HepG2 (cell line): ENCODE measurements around the gene KCTD21. TPM values are rescaled to one million over a fixed set of nuclear protein-coding genes. Genes with fewer than 3 reads are reported as not detected.

Experiments
- ATAC-seq: fragments of 200-7000 bp; cut with Tn5 transposase; 3 replicates; pipeline ENCODE4 v1.9.1; 2020; ENCODE audit warnings: mild to moderate bottlenecking, moderate library complexity
- BruUV-seq: library from RNA; stranded (reverse); fragments of 400-500 nt; replicated peaks from 2 replicates; lab custom pipeline; 2021; lab: Mats Ljungman, UMichigan
- CTCF ChIA-PET: fragments of 300-600 bp; formaldehyde crosslinking; extraction: SDS; loops from one replicate; lab custom pipeline; 2021; ENCODE audit warnings: low total read pairs, inconsistent platforms, low intra/inter-chr PET ratio; lab: Yijun Ruan, JAX
- POLR2A ChIA-PET: fragments of 350-600 bp; sonication (Branson Sonifier 250); formaldehyde crosslinking; loops from one replicate; lab custom pipeline; 2020; ENCODE audit warnings: antibody characterized with exemption, inconsistent platforms; lab: Yijun Ruan, JAX
- DNase-seq: peaks from one replicate; pipeline ENCODE4 v3.0.0-alpha.2; 2015; ENCODE audit warnings: low spot score
- FAIRE-seq: peaks from 3 replicates; lab custom pipeline; 2011; peaks lifted over from hg19 to GRCh38; lab: Jason Lieb, UNC
- H2AFZ ChIP-seq: one replicate; pipeline ENCODE4 v1.6.1; 2011; ENCODE audit warnings: low read length, inconsistent platforms
- H3K27ac ChIP-seq: fragments of 300-600 bp; 3 replicates; pipeline ENCODE4 v1.8.0; 2011; ENCODE audit warnings: mixed run types, mild to moderate bottlenecking, mixed read lengths, low read length, inconsistent platforms; ENCODE audit not compliant: insufficient read depth; ENCODE audit errors: extremely low read length
- H3K27me3 ChIP-seq, 2 experiments: fragments of 200-600 bp in 1 of 2; 2 replicates in 1 of 2; 3 replicates in 1 of 2; pipeline versions ENCODE4 v1.6.0 to v1.8.0; 2011; ENCODE audit warnings: low read length in 2 of 2, mild to moderate bottlenecking in 2 of 2, moderate library complexity in 2 of 2, inconsistent platforms in 1 of 2; ENCODE audit not compliant: insufficient read depth in 2 of 2, control insufficient read depth in 1 of 2
- H3K36me3 ChIP-seq, 2 experiments: fragments of 200-600 bp in 1 of 2; replicated peaks in 1 of 2; 2 replicates in 1 of 2; 3 replicates in 1 of 2; pipeline versions ENCODE4 v1.5.1 to v1.8.0; 2011; ENCODE audit warnings: low read length in 2 of 2, inconsistent platforms in 1 of 2; ENCODE audit not compliant: insufficient read depth in 2 of 2, control insufficient read depth in 1 of 2
- H3K4me1 ChIP-seq: 2 replicates; pipeline ENCODE4 v1.5.1; 2012; ENCODE audit warnings: low read length, inconsistent platforms; ENCODE audit not compliant: insufficient read depth
- H3K4me2 ChIP-seq: 2 replicates; pipeline ENCODE4 v1.6.0; 2011; ENCODE audit warnings: low read depth, low read length, inconsistent platforms
- H3K4me3 ChIP-seq, 3 experiments: fragments of 200-600 bp in 1 of 3; sonication (generic), shearing (Covaris generic) in 1 of 3; replicated peaks in 1 of 3; 2 replicates each; pipeline ENCODE4 v1.5.1; 2011 to 2016; ENCODE audit warnings: low read length in 3 of 3, inconsistent platforms in 2 of 3, low read depth in 2 of 3, mild to moderate bottlenecking in 2 of 3, control low read depth in 1 of 3, mixed read lengths in 1 of 3; ENCODE audit not compliant: insufficient read depth in 1 of 3
- H3K79me2 ChIP-seq: one replicate; pipeline ENCODE4 v1.6.1; 2011; ENCODE audit warnings: low read length, inconsistent platforms; ENCODE audit not compliant: insufficient read depth
- H3K9ac ChIP-seq: 2 replicates; pipeline ENCODE4 v1.6.0; 2011; ENCODE audit warnings: mild to moderate bottlenecking, low read depth, low read length, inconsistent platforms; ENCODE audit not compliant: insufficient read depth
- H3K9me3 ChIP-seq: 2 replicates; pipeline ENCODE4 v1.5.1; 2012; ENCODE audit warnings: mild to moderate bottlenecking, low read length
- H4K20me1 ChIP-seq: 2 replicates; pipeline ENCODE4 v1.6.0; 2011; ENCODE audit warnings: inconsistent platforms, mild to moderate bottlenecking, low read length, moderate library complexity; ENCODE audit not compliant: insufficient read depth
- HMGA1 ChIP-seq: sonication (generic); formaldehyde crosslinking; conservative IDR thresholded peaks from 2 replicates; pipeline ENCODE4 v1.4.0; 2020; ENCODE audit warnings: missing genetic modification reagents
- ZNF687 ChIP-seq: sonication (generic); formaldehyde crosslinking; IDR thresholded peaks from 2 replicates; pipeline ENCODE4 v1.5.1; 2020; ENCODE audit warnings: mild to moderate bottlenecking, missing genetic modification reagents, moderate library complexity
- ZSCAN29 ChIP-seq: sonication (generic); formaldehyde crosslinking; conservative IDR thresholded peaks from 2 replicates; pipeline ENCODE4 v1.4.0; 2020; ENCODE audit warnings: mild to moderate bottlenecking, missing genetic modification reagents
- WGBS: methylation state at CpG from one replicate; pipeline ENCODE4 v1.1.6; 2017; ENCODE audit warnings: low lambda C conversion rate; 5-methylcytosine and 5-hydroxymethylcytosine counted together
- in situ Hi-C: cut with HindIII; loops from 2 replicates; pipeline ENCODE4 v1.10.0; 2017; ENCODE audit warnings: low pct_unique_long_range_greater_than_20kb; ENCODE audit not compliant: extremely low pct_ligation_motif_present
- intact Hi-C: fragments of 100-400 bp; cut with micrococcal nuclease; formaldehyde crosslinking; loops from one replicate; pipeline ENCODE4 v1.10.0; 2022; ENCODE audit not compliant: unreplicated experiment
- polyA plus RNA-seq, 8 experiments: library from polyadenylated mRNA; depleted of rRNA in 3 of 8; stranded (reverse) in 7 of 8; unstranded in 1 of 8; fragments of >200 nt; fragmentation: Illumina TruSeq in 4 of 8; extraction: Trizol in 4 of 8; gene quantifications; 2 replicates each; pipeline versions ENCODE4 v1.2.1 to v1.2.3, GENCODE V29; 2011 to 2016; ENCODE audit warnings: low read depth in 4 of 8, missing spikeins in 1 of 8, mixed read lengths in 1 of 8; ENCODE audit not compliant: insufficient read depth in 1 of 8
- total RNA-seq, 5 experiments: library from RNA; depleted of rRNA; stranded (reverse); fragments of >200 nt; fragmentation: Illumina TruSeq; extraction: Trizol; gene quantifications; 2 replicates each; pipeline ENCODE4 v1.2.3, GENCODE V29; 2016; ENCODE audit warnings: low read depth in 1 of 5

KCTD21 gene
- total and polyA plus RNA-seq, 2 of the 13 experiments (the other 11 are each of a cell fraction or from before 2014, with no cell fraction given): 3.1 to 13.5 TPM

- intact Hi-C loops (no loop called here), in situ Hi-C loops (no loop called here)
- no peaks in the 10 kb centered on the region for H3K27me3 ChIP-seq
- no peak for DNase-seq
- ATAC-seq: no peak
- no peaks in the 10 kb centered on the region for H3K79me2 ChIP-seq
- WGBS: 96% methylated on average over 8 of the region's 8 CpGs
- H3K4me3 ChIP-seq: no peak overlapping the region
- ChIA-PET POLR2A (no interaction called here), CTCF (no interaction called here)
- H3K4me2 ChIP-seq: no peak overlapping the region
- H2AFZ ChIP-seq: no peak overlapping the region
- H3K36me3 ChIP-seq: peaks cover 9 to 31% of the 10 kb centered on the region in 2 experiments; a peak in 3 of 5 replicates
- no peak for FAIRE-seq
- no peak overlapping the region for H3K27ac ChIP-seq
- H3K9ac ChIP-seq: no peak overlapping the region
- H3K4me1 ChIP-seq: peaks cover 11% of the 10 kb centered on the region
- no peaks in the 10 kb centered on the region for H3K9me3 ChIP-seq
- BruUV-seq: no TSS peak
- no peak for TF ChIP-seq ZSCAN29 (CRISPR knock-in tag)
- no peaks in the 10 kb centered on the region for H4K20me1 ChIP-seq
These were observed 25.3 kb upstream of the KCTD21 start for GRCh38 chr11:78213526-78214330.

- Histone ChIP-seq H3K79me2 (no peaks in the 10 kb centered on the region), H3K4me1 (peaks cover 19% of the 10 kb centered on the region), H2AFZ (no peak overlapping the region), H3K4me3 (no peak overlapping the region), H3K9me3 (no peaks in the 10 kb centered on the region), H3K27me3 (no peaks in the 10 kb centered on the region), H3K36me3 (peaks cover 9 to 37% of the 10 kb centered on the region in 2 experiments; a peak in 3 of 5 replicates), H3K9ac (no peak overlapping the region), H3K4me2 (no peak overlapping the region), H4K20me1 (no peaks in the 10 kb centered on the region), H3K27ac (no peak overlapping the region)
- ChIA-PET POLR2A (no interaction called here), CTCF (no interaction called here)
- WGBS: 99% methylated on average over 7 of the region's 11 CpGs
- DNase-seq: no peak
- BruUV-seq: no TSS peak
- no peak for FAIRE-seq
- no peak for TF ChIP-seq HMGA1 (CRISPR knock-in tag)
- TF ChIP-seq ZNF687 (CRISPR knock-in tag): 0 out of 2 replicates have a peak, but pooled peaks have one; percentile 10
- intact Hi-C loops (no loop called here), in situ Hi-C loops (no loop called here)
- ATAC-seq: no peak
These were observed 24.4 kb upstream of the KCTD21 start for GRCh38 chr11:78212586-78213371.
